Karpas-422 (cell line): ENCODE data around the gene USP3. TPM values are rescaled to one million over a fixed set of nuclear protein-coding genes. Genes with fewer than 3 reads are reported as not detected.
A peak's percentile ranks its signal among the peaks of the same experiment; 100 is the strongest.

Source experiments
- DNase-seq: peaks from one replicate; pipeline ENCODE4 v3.0.0-alpha.2; 2015
- H2AFZ ChIP-seq: fragments of 200-600 bp; sonication (generic); 2 replicates; pipeline ENCODE4 v1.6.1; 2014; ENCODE audit warnings: antibody characterized with exemption, low read length, mixed read lengths
- H3K27ac ChIP-seq: fragments of 200-600 bp; sonication (generic); 2 replicates; pipeline ENCODE4 v1.5.1; 2014; ENCODE audit warnings: mild to moderate bottlenecking, low read length, moderate library complexity
- H3K27me3 ChIP-seq: fragments of 200-600 bp; sonication (generic); 2 replicates; pipeline ENCODE4 v1.6.1; 2014; ENCODE audit warnings: low read length, mixed read lengths
- H3K36me3 ChIP-seq: fragments of 200-600 bp; sonication (generic); 2 replicates; pipeline ENCODE4 v1.6.1; 2014; ENCODE audit warnings: low read length, mixed read lengths; ENCODE audit not compliant: insufficient read depth
- H3K4me1 ChIP-seq: fragments of 200-600 bp; sonication (generic); 2 replicates; pipeline ENCODE4 v1.6.1; 2014; ENCODE audit warnings: mild to moderate bottlenecking, low read length, mixed read lengths
- H3K4me2 ChIP-seq: fragments of 200-600 bp; sonication (generic); 2 replicates; pipeline ENCODE4 v1.6.1; 2014; ENCODE audit warnings: low read length, low read depth, mild to moderate bottlenecking; ENCODE audit not compliant: poor library complexity, severe bottlenecking
- H3K4me3 ChIP-seq: fragments of 200-600 bp; sonication (generic); 2 replicates; pipeline ENCODE4 v1.5.1; 2014; ENCODE audit warnings: mild to moderate bottlenecking, antibody characterized with exemption, low read length, mixed read lengths
- H3K79me2 ChIP-seq: fragments of 200-600 bp; sonication (generic); 2 replicates; pipeline ENCODE4 v1.6.1; 2014; ENCODE audit warnings: mild to moderate bottlenecking, low read length, mixed read lengths
- H3K9ac ChIP-seq: fragments of 200-600 bp; sonication (generic); 2 replicates; pipeline ENCODE4 v1.6.0; 2014; ENCODE audit warnings: low read length
- H3K9me2 ChIP-seq: fragments of 200-600 bp; sonication (generic), shearing (Covaris generic); replicated peaks from 2 replicates; pipeline ENCODE4 v1.6.0; 2014; ENCODE audit warnings: mild to moderate bottlenecking, low read length, moderate library complexity; ENCODE audit not compliant: insufficient read depth
- H3K9me3 ChIP-seq: fragments of 300-700, 200-600 bp; sonication (generic); 2 replicates; pipeline ENCODE4 v1.6.1; 2014; ENCODE audit warnings: low read length, mixed read lengths
- H4K20me1 ChIP-seq: fragments of 200-600 bp; sonication (generic); 2 replicates; pipeline ENCODE4 v1.6.1; 2014; ENCODE audit warnings: mild to moderate bottlenecking, antibody characterized with exemption, low read length, low read depth; ENCODE audit not compliant: insufficient read depth
- total RNA-seq: library from RNA; depleted of rRNA; stranded (reverse); fragments of >200 nt; shearing (Covaris generic); gene quantifications from 2 replicates; pipeline ENCODE4 v1.2.3, GENCODE V29; 2014; ENCODE audit warnings: low replicate concordance

The USP3 gene
- total RNA-seq, 1 experiment from 2014 or later: 15.4 TPM

- Histone ChIP-seq H2AFZ (no peak overlapping the region), H3K9me2 (no peaks in the 10 kb centered on the region), H3K4me2 (peak overlapping the region; percentile 37), H3K4me1 (peaks cover 15% of the 10 kb centered on the region), H4K20me1 (no peaks in the 10 kb centered on the region), H3K9me3 (no peaks in the 10 kb centered on the region), H3K27ac (no peak overlapping the region), H3K27me3 (no peaks in the 10 kb centered on the region), H3K4me3 (no peak overlapping the region), H3K9ac (no peak overlapping the region), H3K79me2 (no peaks in the 10 kb centered on the region), H3K36me3 (no peaks in the 10 kb centered on the region)
- DNase-seq: peak; percentile 44
These were observed 40.0 kb downstream of the USP3 start for GRCh38 chr15:63544258-63545026.

GRCh38 chr15:63545520-63545919 is 41.1 kb downstream of the USP3 start:
- H3K4me2 ChIP-seq: no peak overlapping the region
- no peak overlapping the region for H3K9ac ChIP-seq
- DNase-seq: no peak
- H3K4me1 ChIP-seq: peaks cover 15% of the 10 kb centered on the region
- H4K20me1 ChIP-seq: no peaks in the 10 kb centered on the region
- H3K27ac ChIP-seq: no peak overlapping the region
- H3K27me3 ChIP-seq: no peaks in the 10 kb centered on the region
- H3K9me2 ChIP-seq: no peaks in the 10 kb centered on the region
- H3K36me3 ChIP-seq: no peaks in the 10 kb centered on the region
- no peak overlapping the region for H3K4me3 ChIP-seq
- H3K79me2 ChIP-seq: no peaks in the 10 kb centered on the region
- H2AFZ ChIP-seq: no peak overlapping the region
- no peaks in the 10 kb centered on the region for H3K9me3 ChIP-seq

GRCh38 chr15:63551400-63551799 is 47.0 kb downstream of the USP3 start:
- H3K4me3 ChIP-seq: no peak overlapping the region
- no peak overlapping the region for H3K27ac ChIP-seq
- no peak for DNase-seq
- H3K79me2 ChIP-seq: no peaks in the 10 kb centered on the region
- H3K9me2 ChIP-seq: no peaks in the 10 kb centered on the region
- H3K36me3 ChIP-seq: no peaks in the 10 kb centered on the region
- H2AFZ ChIP-seq: no peak overlapping the region
- H3K4me1 ChIP-seq: peaks cover 3% of the 10 kb centered on the region; the same call in 1 of the 2 replicates
- no peak overlapping the region for H3K4me2 ChIP-seq
- no peaks in the 10 kb centered on the region for H4K20me1 ChIP-seq
- no peaks in the 10 kb centered on the region for H3K27me3 ChIP-seq
- no peaks in the 10 kb centered on the region for H3K9me3 ChIP-seq
- no peak overlapping the region for H3K9ac ChIP-seq

- Histone ChIP-seq H3K4me1 (peaks cover 3% of the 10 kb centered on the region; the same call in 1 of the 2 replicates), H4K20me1 (no peaks in the 10 kb centered on the region), H3K36me3 (no peaks in the 10 kb centered on the region), H3K4me3 (no peak overlapping the region), H3K27ac (no peak overlapping the region), H3K4me2 (no peak overlapping the region), H3K9me3 (no peaks in the 10 kb centered on the region), H3K79me2 (no peaks in the 10 kb centered on the region), H2AFZ (no peak overlapping the region), H3K9me2 (no peaks in the 10 kb centered on the region), H3K9ac (no peak overlapping the region), H3K27me3 (no peaks in the 10 kb centered on the region)
- DNase-seq: no peak
These were observed 49.0 kb downstream of the USP3 start for GRCh38 chr15:63553388-63553791.

- no peaks in the 10 kb centered on the region for H3K79me2 ChIP-seq
- no peaks in the 10 kb centered on the region for H3K9me3 ChIP-seq
- no peak overlapping the region for H3K4me2 ChIP-seq
- no peak overlapping the region for H3K9ac ChIP-seq
- H3K27ac ChIP-seq: no peak overlapping the region
- no peak overlapping the region for H2AFZ ChIP-seq
- H3K9me2 ChIP-seq: no peaks in the 10 kb centered on the region
- no peak for DNase-seq
- no peaks in the 10 kb centered on the region for H3K27me3 ChIP-seq
- peaks cover 3% of the 10 kb centered on the region; the same call in 1 of the 2 replicates for H3K4me1 ChIP-seq
- no peaks in the 10 kb centered on the region for H4K20me1 ChIP-seq
- no peaks in the 10 kb centered on the region for H3K36me3 ChIP-seq
- H3K4me3 ChIP-seq: no peak overlapping the region
These were observed 50.0 kb downstream of the USP3 start for GRCh38 chr15:63554337-63554927.

- Histone ChIP-seq H3K79me2 (no peaks in the 10 kb centered on the region), H3K4me3 (no peak overlapping the region), H3K9me3 (no peaks in the 10 kb centered on the region), H3K36me3 (no peaks in the 10 kb centered on the region), H4K20me1 (no peaks in the 10 kb centered on the region), H3K9ac (no peak overlapping the region), H3K9me2 (no peaks in the 10 kb centered on the region), H3K4me2 (no peak overlapping the region), H2AFZ (no peak overlapping the region), H3K4me1 (peaks cover 3% of the 10 kb centered on the region; the same call in 1 of the 2 replicates), H3K27ac (no peak overlapping the region), H3K27me3 (no peaks in the 10 kb centered on the region)
- DNase-seq: no peak
These were observed 51.1 kb downstream of the USP3 start for GRCh38 chr15:63555507-63555906.

GRCh38 chr15:63556246-63556645 is 51.9 kb downstream of the USP3 start:
- Histone ChIP-seq H3K36me3 (no peaks in the 10 kb centered on the region), H3K9me2 (no peaks in the 10 kb centered on the region), H3K4me1 (peaks cover 3% of the 10 kb centered on the region; the same call in 1 of the 2 replicates), H3K4me2 (no peak overlapping the region), H2AFZ (no peak overlapping the region), H3K79me2 (no peaks in the 10 kb centered on the region), H4K20me1 (no peaks in the 10 kb centered on the region), H3K9me3 (no peaks in the 10 kb centered on the region), H3K27me3 (no peaks in the 10 kb centered on the region), H3K9ac (no peak overlapping the region), H3K27ac (no peak overlapping the region), H3K4me3 (no peak overlapping the region)
- no peak for DNase-seq

- no peak overlapping the region for H3K4me2 ChIP-seq
These were observed 52.3 kb downstream of the USP3 start for GRCh38 chr15:63556736-63557135.

More at GRCh38 chr15:63556736-63557135, 52.3 kb downstream of the USP3 start:
- Histone ChIP-seq H3K79me2 (no peaks in the 10 kb centered on the region), H3K36me3 (no peaks in the 10 kb centered on the region), H3K27ac (no peak overlapping the region), H3K9me3 (no peaks in the 10 kb centered on the region), H4K20me1 (no peaks in the 10 kb centered on the region), H3K9me2 (no peaks in the 10 kb centered on the region), H3K4me3 (no peak overlapping the region), H3K27me3 (no peaks in the 10 kb centered on the region), H3K4me1 (peaks cover 3% of the 10 kb centered on the region; the same call in 1 of the 2 replicates), H3K9ac (no peak overlapping the region), H2AFZ (no peak overlapping the region)
- no peak for DNase-seq
